K562 (cell line): ENCODE results near the gene HMGN1. TPM values are rescaled to one million over a fixed set of nuclear protein-coding genes. Genes with fewer than 3 reads are reported as not detected.

Experiments
- ATF4 ChIP-seq: fragments of 450-650 bp; formaldehyde crosslinking; IDR thresholded peaks from 2 replicates; pipeline ENCODE4 v1.4.0; 2022; ENCODE audit warnings: mild to moderate bottlenecking, moderate library complexity
- E2F8 ChIP-seq: fragments of 450-650 bp; IDR thresholded peaks from 2 replicates; pipeline ENCODE4 v1.7.1; 2018; ENCODE audit warnings: mild to moderate bottlenecking, low read depth; ENCODE audit not compliant: partially characterized antibody
- FOXO4 ChIP-seq: fragments of 450-650 bp; formaldehyde crosslinking; IDR thresholded peaks from 2 replicates; pipeline ENCODE4 v1.4.0; 2020; ENCODE audit warnings: mild to moderate bottlenecking, moderate library complexity
- HDGF ChIP-seq: fragments of 450-650 bp; IDR thresholded peaks from 2 replicates; pipeline ENCODE4 v1.6.1; 2016
- HMG20A ChIP-seq: fragments of 450-650 bp; formaldehyde crosslinking; conservative IDR thresholded peaks from 2 replicates; pipeline ENCODE4 v1.4.0; 2020; ENCODE audit warnings: mild to moderate bottlenecking, mixed read lengths
- PML ChIP-seq: IDR thresholded peaks from 2 replicates; pipeline ENCODE4 v1.6.1; 2012; ENCODE audit warnings: low read length, inconsistent platforms
- POLR2G ChIP-seq: fragments of 200-400 bp; formaldehyde crosslinking; IDR thresholded peaks from 2 replicates; pipeline ENCODE4 v1.6.1; 2017; ENCODE audit warnings: low read depth, mild to moderate bottlenecking, antibody characterized with exemption, low read length, moderate library complexity
- RBFOX2 ChIP-seq: fragments of 200-400 bp; formaldehyde crosslinking; IDR thresholded peaks from 2 replicates; pipeline ENCODE4 v1.6.1; 2017; ENCODE audit warnings: low read depth, mild to moderate bottlenecking, low read length, moderate library complexity
- STAG1 ChIP-seq: sonication (generic); formaldehyde crosslinking; IDR thresholded peaks from 2 replicates; pipeline ENCODE4 v1.5.0; 2020; ENCODE audit warnings: missing genetic modification reagents, borderline replicate concordance
- ZBTB7A ChIP-seq: IDR thresholded peaks from 2 replicates; pipeline ENCODE4 v1.6.1; 2011; ENCODE audit warnings: low read depth, mild to moderate bottlenecking, low read length, moderate library complexity, borderline replicate concordance; ENCODE audit not compliant: control insufficient read depth
- ZNF23 ChIP-seq: fragments of 250-450 bp; sonication (Bioruptor Pico); IDR thresholded peaks from 2 replicates; pipeline ENCODE4 v1.4.0; 2020; ENCODE audit warnings: mild to moderate bottlenecking
- ZNF318 ChIP-seq, 2 experiments: fragments of 450-650 bp; IDR thresholded peaks; 2 replicates each; pipeline ENCODE4 v1.6.1; 2016; ENCODE audit warnings: mild to moderate bottlenecking in 2 of 2, borderline replicate concordance in 1 of 2, low read depth in 1 of 2, moderate library complexity in 1 of 2
- ZZZ3 ChIP-seq: fragments of 450-650 bp; IDR thresholded peaks from 2 replicates; pipeline ENCODE4 v1.6.1; 2016; ENCODE audit warnings: antibody characterized with exemption, mild to moderate bottlenecking, moderate library complexity
- polyA plus RNA-seq, 8 experiments: library from polyadenylated mRNA; depleted of rRNA in 4 of 8; stranded (reverse) in 5 of 8; unstranded in 3 of 8; fragments of >200 nt; fragmentation: Nextera tagmentation in 2 of 8; fragmentation: Illumina TruSeq in 1 of 8; extraction: Ambion mirVana in 2 of 8; extraction: Trizol in 1 of 8; gene quantifications; 2 replicates each; pipeline versions ENCODE4 v1.2.1 to v1.2.3, GENCODE V29; 2011 to 2014; ENCODE audit warnings: inconsistent platforms in 1 of 8, missing spikeins in 1 of 8
- total RNA-seq, 7 experiments: library from RNA; depleted of rRNA in 6 of 7; stranded (reverse); fragments of >200 nt in 6 of 7; fragmentation: Illumina TruSeq in 2 of 7; extraction: Trizol in 2 of 7; gene quantifications; 2 replicates each; pipeline versions ENCODE4 v1.2.1 to v1.2.3, GENCODE V29; 2011 to 2021; ENCODE audit warnings: low replicate concordance in 1 of 7

HMGN1 gene
- total and polyA plus RNA-seq, 9 of the 15 experiments (the other 6 are each of a cell fraction or from before 2014, with no cell fraction given) = 124 to 626 (median 498) TPM

GRCh38 chr21:39349211-39350093 is 564 bp upstream of the HMGN1 start (continued):
- TF ChIP-seq ZNF318 (IDR thresholded peaks at IDR 0.05; ENCODE audit: borderline replicate concordance in 1 of 2, low read depth in 1 of 2) (0 out of 4 replicates have a peak, but pooled peaks of 1 of the 2 experiments have one; percentile 25), POLR2G (peak; percentile 86), FOXO4 (CRISPR knock-in tag) (no peak), STAG1 (CRISPR knock-in tag) (no peak), ZBTB7A (peak; percentile 84; the same call in 1 of the 2 replicates), HDGF (0 out of 2 replicates have a peak, but pooled peaks have one; percentile 15), RBFOX2 (peak; percentile 92), ATF4 (CRISPR knock-in tag) (peak; percentile 29; the same call in 1 of the 2 replicates), ZNF23 (CRISPR knock-in tag) (no peak), PML (peak; percentile 85), E2F8 (peak; percentile 62), HMG20A (CRISPR knock-in tag) (no peak), ZZZ3 (no peak)
